ENCODE measurements around the gene USP5.

Gene USP5

GRCh38 chr12:6837370-6838060 lies 14.4 kb upstream of the USP5 start:
- no peak for TF ChIP-seq CTCF (IDR thresholded peaks at IDR 0.05; ENCODE audit: insufficient read depth, low read depth, low read length, missing control alignments)
- DNase-seq (ENCODE audit: low read depth) = no peak
- no peak overlapping the region for H3K4me3 ChIP-seq (ENCODE audit: low read depth, low read length)

- DNase-seq (ENCODE audit: low read depth) = no peak
- TF ChIP-seq CTCF (IDR thresholded peaks at IDR 0.05; ENCODE audit: insufficient read depth, low read depth, low read length, missing control alignments) = no peak
- no peak overlapping the region for H3K4me3 ChIP-seq (ENCODE audit: low read depth, low read length)
Observed at GRCh38 chr12:6838854-6839253, 13.1 kb upstream of the USP5 start.

DNA sequence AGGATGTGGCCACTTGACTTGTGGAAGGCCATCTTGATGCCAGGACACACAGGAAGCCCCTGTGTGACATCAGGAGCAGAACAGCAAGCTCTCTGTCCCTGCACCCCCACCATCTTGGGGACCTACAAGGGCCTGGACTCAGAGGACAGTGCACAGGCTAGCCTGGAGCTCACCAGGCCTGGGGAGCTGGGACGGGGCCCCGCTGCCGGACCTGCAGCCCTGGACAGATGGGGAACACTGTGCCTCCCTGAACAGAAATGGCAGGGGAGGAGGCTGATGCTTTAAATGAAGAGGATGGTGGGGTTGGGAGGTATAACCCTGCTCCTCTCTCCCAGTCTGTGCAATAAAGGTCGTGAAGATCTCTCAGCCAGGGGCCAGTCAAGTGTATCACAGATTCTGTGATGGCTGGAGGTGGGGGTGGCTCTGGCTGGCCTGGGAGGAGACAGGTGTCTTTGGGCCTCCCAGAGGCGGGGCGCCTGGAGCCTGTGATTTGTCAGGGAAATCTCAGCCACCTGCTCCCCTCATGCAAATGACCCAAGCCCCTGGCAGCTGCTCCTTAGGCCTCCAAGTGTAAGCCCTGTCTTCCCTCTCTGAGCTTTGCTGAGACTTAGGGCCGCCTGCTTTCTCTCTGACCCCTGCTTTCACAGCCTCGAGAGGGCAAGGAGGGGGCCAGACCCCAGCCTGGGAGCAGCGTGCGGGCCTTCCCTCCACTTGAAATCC lies 12.3 kb upstream of the USP5 start:
- DNase-seq (ENCODE audit: low read depth) = peak; percentile 78
- TF ChIP-seq CTCF (IDR thresholded peaks at IDR 0.05; ENCODE audit: insufficient read depth, low read depth, low read length, missing control alignments) = no peak

DNA sequence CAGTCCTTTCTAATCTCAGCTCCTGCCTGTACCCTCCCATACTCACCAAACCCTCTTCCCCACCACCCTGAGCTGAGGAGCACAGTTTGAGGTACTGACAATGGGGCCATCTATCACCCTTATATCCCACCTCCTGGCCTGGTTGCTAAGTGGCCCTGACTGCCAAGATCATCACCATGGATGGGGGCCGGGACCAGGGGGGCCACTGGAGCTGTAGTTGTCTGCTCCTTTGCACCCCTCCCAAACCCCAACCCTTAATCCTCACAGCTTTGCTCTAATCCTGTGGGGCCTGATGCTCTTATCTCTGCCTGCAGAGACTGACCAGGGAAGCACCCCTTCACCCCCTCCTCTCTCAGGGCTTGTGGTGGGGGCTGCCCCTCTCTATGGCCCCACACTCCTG lies 11.6 kb upstream of the USP5 start:
- no peak for DNase-seq (ENCODE audit: low read depth)
- H3K4me3 ChIP-seq (ENCODE audit: low read depth, low read length) = no peak overlapping the region
- no peak for TF ChIP-seq CTCF (IDR thresholded peaks at IDR 0.05; ENCODE audit: insufficient read depth, low read depth, low read length, missing control alignments)

More for the DNA sequence above, 12.3 kb upstream of the USP5 start:
- H3K4me3 ChIP-seq (ENCODE audit: low read depth, low read length) = no peak overlapping the region

DNA sequence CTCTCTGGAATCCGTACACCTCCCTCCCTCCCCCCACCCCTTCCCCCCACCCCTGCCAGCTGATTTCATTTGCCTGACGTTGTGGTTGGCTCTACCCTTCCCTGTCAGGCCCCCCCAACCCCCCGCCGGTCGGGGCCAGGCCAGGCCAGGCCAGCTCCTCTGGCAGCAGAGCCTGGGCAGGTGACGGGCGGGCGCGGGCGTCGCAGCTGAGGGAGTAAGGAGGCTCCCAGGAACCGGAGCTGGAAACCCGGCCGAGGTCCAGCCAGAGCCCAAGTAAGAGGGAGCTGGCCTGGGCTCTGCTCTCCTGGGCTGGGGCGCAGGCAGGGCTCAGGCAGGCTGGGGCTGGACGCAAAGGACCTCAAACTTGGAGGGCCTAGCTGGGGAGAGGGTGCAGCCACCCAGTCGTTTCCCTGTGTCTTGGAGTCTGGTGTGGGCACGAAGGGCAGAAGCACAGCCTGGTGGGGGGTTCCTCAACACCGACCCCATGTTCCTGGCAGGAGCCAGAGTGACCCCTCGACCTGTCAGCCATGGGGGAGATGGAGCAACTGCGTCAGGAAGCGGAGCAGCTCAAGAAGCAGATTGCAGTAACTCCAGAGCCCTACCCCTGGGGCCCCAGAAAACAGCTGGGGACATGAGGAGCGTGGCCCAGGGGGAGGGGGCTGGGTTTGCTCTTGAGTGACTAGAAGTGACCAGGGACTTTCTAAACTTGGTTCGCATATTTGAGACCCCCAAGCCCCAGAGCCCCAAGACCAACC lies 11.0 kb upstream of the USP5 start, which contains the start of gene GNB3:
GNB3 (plus strand) TSS at position 165 of the 755 bp plus-strand sequence; CDS start at position 528, 363 bp downstream.
- no peak for DNase-seq (ENCODE audit: low read depth)
- TF ChIP-seq CTCF (IDR thresholded peaks at IDR 0.05; ENCODE audit: insufficient read depth, low read depth, low read length, missing control alignments) = no peak
- H3K4me3 ChIP-seq (ENCODE audit: low read depth, low read length) = no peak within 1 kb of the TSS

GRCh38 chr12:6842075-6842474 lies 9.9 kb upstream of the USP5 start:
- H3K4me3 ChIP-seq (ENCODE audit: low read depth, low read length) = no peak overlapping the region
- DNase-seq (ENCODE audit: low read depth) = no peak

More at GRCh38 chr12:6842075-6842474, 9.9 kb upstream of the USP5 start:
- no peak for TF ChIP-seq CTCF (IDR thresholded peaks at IDR 0.05; ENCODE audit: insufficient read depth, low read depth, low read length, missing control alignments)

All from GM12865 (cell line).